Ascending aorta (tissue), 2 donors: Measurements from ENCODE around the gene RARA. TPM values are rescaled to one million over a fixed set of nuclear protein-coding genes. Genes with fewer than 3 reads are reported as not detected.
"Not testable (repeated sequence)": the region's sequence is repeated elsewhere in the genome, so short reads cannot be mapped to it uniquely, and the experiment has no call there.

ENCODE experiments used
- DNase-seq, 2 donors: peaks; one replicate each; pipeline ENCODE4 v3.0.0-alpha.2; 2019; ENCODE audit warnings: low spot score in 2 of 2
- H3K27ac ChIP-seq, 2 donors: fragments of 200-600 bp; sonication (generic); one replicate each; pipeline ENCODE4 v1.5.1; 2016 to 2017; ENCODE audit warnings: mild to moderate bottlenecking in 1 of 2
- H3K27me3 ChIP-seq: fragments of 200-600 bp; sonication (generic); one replicate; pipeline ENCODE4 v1.5.1; 2017
- H3K36me3 ChIP-seq, 2 donors: fragments of 200-600 bp; sonication (generic); one replicate each; pipeline ENCODE4 v1.5.1; 2016
- H3K4me1 ChIP-seq, 2 donors: fragments of 200-600 bp; sonication (generic); one replicate each; pipeline ENCODE4 v1.5.1; 2016 to 2017; ENCODE audit warnings: mild to moderate bottlenecking in 1 of 2
- H3K4me3 ChIP-seq, 2 donors: fragments of 200-600 bp; sonication (generic); one replicate each; pipeline ENCODE4 v1.5.1; 2016 to 2017; ENCODE audit warnings: mild to moderate bottlenecking in 1 of 2
- H3K9me3 ChIP-seq, 2 donors: fragments of 200-600 bp; sonication (generic); one replicate each; pipeline ENCODE4 v1.5.1; 2016
- CTCF ChIP-seq, 3 experiments: fragments of 200-600 bp in 2 of 3; fragments of 450-650 bp in 1 of 3; sonication (generic) in 2 of 3; IDR thresholded peaks; one replicate each; pipeline ENCODE4 v1.5.1; 2016 to 2019; ENCODE audit warnings: antibody characterized with exemption in 3 of 3, mild to moderate bottlenecking in 1 of 3, moderate library complexity in 1 of 3
- intact Hi-C: fragments of 100-400 bp; cut with DNase I; formaldehyde crosslinking; loops from one replicate; pipeline ENCODE4 v1.15.1; 2023
- total RNA-seq: library from RNA; depleted of rRNA; stranded (reverse); fragments of >200 nt; gene quantifications from one replicate; pipeline ENCODE4 v1.1.0, GENCODE V29; 2016

Gene RARA
- total RNA-seq, 1 donor from 2014 or later, result 77.3 TPM

GRCh38 chr17:40301315-40301714 lies 7.7 kb upstream of the RARA start:
- Histone ChIP-seq H3K4me3 (no peak overlapping the region), H3K27ac (no peak overlapping the region), H3K4me1 (peaks cover 0 to 8% of the 10 kb centered on the region in 2 donors), H3K9me3 (no peaks in the 10 kb centered on the region), H3K27me3 (no peaks in the 10 kb centered on the region), H3K36me3 (no peaks in the 10 kb centered on the region)
- no peak for TF ChIP-seq CTCF (IDR thresholded peaks at IDR 0.05)
- no peak for DNase-seq
- intact Hi-C loops, result no loop called here

GRCh38 chr17:40303009-40303657 lies 5.8 kb upstream of the RARA start:
- peaks cover 0 to 10% of the 10 kb centered on the region in 2 donors for H3K4me1 ChIP-seq
- no peak overlapping the region for H3K4me3 ChIP-seq

GRCh38 chr17:40303708-40304551 lies 5.0 kb upstream of the RARA start:
- peak in 1 of 2 donors; percentile 63 for DNase-seq
- intact Hi-C loops, result loop anchor here (1.0 kb wide), 1 partner anchor 51 kb away; no protein-coding TSS in a partner anchor
- no peaks in the 10 kb centered on the region for H3K36me3 ChIP-seq
- H3K27me3 ChIP-seq, result no peaks in the 10 kb centered on the region
- no peak for TF ChIP-seq CTCF (IDR thresholded peaks at IDR 0.05)
- peaks cover 4 to 15% of the 10 kb centered on the region in 2 donors for H3K4me1 ChIP-seq
- no peak overlapping the region for H3K4me3 ChIP-seq
- H3K9me3 ChIP-seq, result no peaks in the 10 kb centered on the region
- peak overlapping the region in 1 of 2 donors; percentile 14 for H3K27ac ChIP-seq

More at GRCh38 chr17:40303009-40303657, 5.8 kb upstream of the RARA start:
- DNase-seq, result peak in 1 of 2 donors; percentile 76
- Histone ChIP-seq H3K9me3 (no peaks in the 10 kb centered on the region), H3K27ac (no peak overlapping the region), H3K27me3 (no peaks in the 10 kb centered on the region), H3K36me3 (no peaks in the 10 kb centered on the region)
- peak; percentile 68 to 78 (median 71) for TF ChIP-seq CTCF (IDR thresholded peaks at IDR 0.05)
- intact Hi-C loops, result loop anchor here (1.0 kb wide), 1 partner anchor 52 kb away; no protein-coding TSS in a partner anchor

GRCh38 chr17:40304552-40304863 lies 4.5 kb upstream of the RARA start:
- H3K4me1 ChIP-seq, result peaks cover 10 to 20% of the 10 kb centered on the region in 2 donors
- intact Hi-C loops, result not testable (repeated sequence)

GRCh38 chr17:40304866-40305265 lies 4.1 kb upstream of the RARA start:
- intact Hi-C loops, result loop anchor here (5.0 kb wide), 1 partner anchor 232 kb away; no protein-coding TSS in a partner anchor
- peaks cover 13 to 22% of the 10 kb centered on the region in 2 donors for H3K4me1 ChIP-seq
- not testable (repeated sequence) for H3K27me3 ChIP-seq, H3K9me3 ChIP-seq, DNase-seq, H3K27ac ChIP-seq, H3K36me3 ChIP-seq, H3K4me3 ChIP-seq

More at GRCh38 chr17:40304552-40304863, 4.5 kb upstream of the RARA start:
- H3K4me3 ChIP-seq, H3K27me3 ChIP-seq, H3K36me3 ChIP-seq, H3K27ac ChIP-seq, H3K9me3 ChIP-seq: not testable (repeated sequence)
- DNase-seq, result peak in 1 of 2 donors; percentile 66

GRCh38 chr17:40306395-40306794 lies 2.6 kb upstream of the RARA start:
- intact Hi-C loops, result loop anchor here (5.0 kb wide), 1 partner anchor 231 kb away; no protein-coding TSS in a partner anchor
- Histone ChIP-seq H3K27me3 (no peaks in the 10 kb centered on the region), H3K27ac (no peak overlapping the region), H3K9me3 (no peaks in the 10 kb centered on the region), H3K4me3 (no peak overlapping the region), H3K36me3 (no peaks in the 10 kb centered on the region), H3K4me1 (peaks cover 27 to 37% of the 10 kb centered on the region in 2 donors)
- DNase-seq, result no peak
- no peak for TF ChIP-seq CTCF (IDR thresholded peaks at IDR 0.05)
